SH-SY5Y (cell line): ENCODE measurements around the gene B3GALT5.

Experiments used
- GATA2 ChIP-seq: IDR thresholded peaks from 2 replicates; pipeline ENCODE4 v1.6.1; 2011; ENCODE audit warnings: mild to moderate bottlenecking, low read depth, low read length
- GATA3 ChIP-seq: IDR thresholded peaks from 2 replicates; pipeline ENCODE4 v1.6.1; 2011; ENCODE audit warnings: low read depth, mild to moderate bottlenecking, low read length, moderate library complexity

DNA sequence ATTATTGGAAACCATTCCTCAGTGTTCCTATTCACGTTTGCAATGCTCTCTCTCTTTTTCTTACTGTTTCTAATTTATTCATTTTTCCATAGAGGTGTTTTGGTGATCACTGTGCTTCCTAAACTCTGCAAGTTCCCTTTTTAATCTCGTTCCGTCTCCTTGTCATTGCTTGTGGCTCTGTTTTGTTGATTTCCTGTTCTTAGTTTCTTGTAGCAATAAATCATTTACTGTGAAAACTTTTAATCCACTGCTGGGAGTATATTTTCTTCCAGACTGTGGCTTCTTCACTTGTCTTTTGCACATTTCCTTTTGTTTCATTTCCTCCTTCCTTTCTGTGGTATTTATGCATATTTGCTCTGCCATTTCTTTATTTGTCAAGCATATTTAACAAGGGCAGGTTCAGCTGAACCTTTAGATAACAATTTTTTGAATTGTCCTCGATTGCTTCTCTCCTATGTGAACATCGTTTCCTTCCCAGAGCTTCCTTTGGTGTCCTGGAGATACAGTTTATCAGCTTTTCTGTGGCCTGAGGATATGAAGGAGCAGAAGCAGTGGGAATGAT lies 3.6 kb downstream of the B3GALT5 start:
- no peak for TF ChIP-seq GATA2
- TF ChIP-seq GATA3, result no peak
